Heart left ventricle (tissue), 16 donors: ENCODE measurements around the gene GIMAP1. TPM values are rescaled to one million over a fixed set of nuclear protein-coding genes. Genes with fewer than 3 reads are reported as not detected.

Source experiments
- ATAC-seq, 4 donors: fragments of 200-7000 bp; cut with Tn5 transposase; one replicate each; pipeline ENCODE4 v1.9.1; 2020 to 2022; ENCODE audit warnings: moderate library complexity in 4 of 4, mild to moderate bottlenecking in 3 of 4, moderate number of reproducible peaks in 1 of 4
- DNase-seq, 5 donors: peaks; one replicate each; pipeline ENCODE4 v3.0.0-alpha.2; 2020
- H3K27ac ChIP-seq, 12 donors: fragments of 200-600 bp; sonication (generic) in 4 of 12; one replicate each; pipeline versions ENCODE4 v1.5.0 to v1.8.0; 2016 to 2022; ENCODE audit warnings: mild to moderate bottlenecking in 2 of 12
- H3K27me3 ChIP-seq, 9 donors: fragments of 200-600 bp; sonication (generic) in 2 of 9; one replicate each; pipeline versions ENCODE4 v1.5.1 to v1.8.0; 2016 to 2022; ENCODE audit warnings: mild to moderate bottlenecking in 3 of 9
- H3K36me3 ChIP-seq, 9 donors: fragments of 200-600 bp; sonication (generic) in 2 of 9; one replicate each; pipeline versions ENCODE4 v1.5.0 to v1.8.0; 2018 to 2022; ENCODE audit warnings: mild to moderate bottlenecking in 2 of 9
- H3K4me1 ChIP-seq, 12 donors: fragments of 200-600 bp; sonication (generic) in 4 of 12; one replicate each; pipeline versions ENCODE4 v1.5.0 to v1.8.0; 2016 to 2022; ENCODE audit warnings: mild to moderate bottlenecking in 3 of 12
- H3K4me3 ChIP-seq, 12 donors: fragments of 200-600 bp; sonication (generic) in 4 of 12; one replicate each; pipeline versions ENCODE4 v1.5.0 to v1.8.0; 2017 to 2022; ENCODE audit warnings: mild to moderate bottlenecking in 9 of 12, moderate library complexity in 4 of 12
- H3K9me3 ChIP-seq, 12 donors: fragments of 200-600 bp; sonication (generic) in 4 of 12; one replicate each; pipeline versions ENCODE4 v1.5.0 to v1.8.0; 2016 to 2022; ENCODE audit warnings: mild to moderate bottlenecking in 1 of 12
- POLR2A ChIP-seq, 2 donors: fragments of 450-650 bp; IDR thresholded peaks; one replicate each; pipeline ENCODE4 v1.6.1; 2017; ENCODE audit warnings: antibody characterized with exemption in 2 of 2, mild to moderate bottlenecking in 2 of 2, moderate library complexity in 2 of 2
- WGBS, 4 donors: extraction: QIAGEN DNeasy Blood & Tissue Kit in 2 of 4; methylation state at CpG; one replicate each; pipeline versions ENCODE4 v1.1.5 to v1.1.7; 2013 to 2018; 5-methylcytosine and 5-hydroxymethylcytosine counted together
- intact Hi-C, 10 donors: fragments of 100-400 bp; cut with DNase I; formaldehyde crosslinking; loops; one replicate each; pipeline versions ENCODE4 v1.11.1 to v1.14.2; 2022
- polyA plus RNA-seq, 2 donors: library from polyadenylated mRNA; stranded (reverse); fragments of 200-250 nt; gene quantifications; one replicate each; pipeline ENCODE4 v1.2.3, GENCODE V29; 2013
- total RNA-seq, 9 donors: library from RNA; depleted of rRNA in 2 of 9; stranded (reverse); fragments of >200 nt in 2 of 9; fragmentation: NEBNext Ultra II Directional in 3 of 9; extraction: Animal tissue kit (Norgen Biotek cat#: 25700) in 3 of 9; gene quantifications; one replicate each; pipeline versions ENCODE4 v1.1.0 to v1.2.4, GENCODE V29; 2016 to 2023
- TF ChIP-seq, protein P1 (sequence below), 12 donors: fragments of 200-600 bp; sonication (generic) in 4 of 12; IDR thresholded peaks; one replicate each; pipeline versions ENCODE4 v1.5.0 to v1.8.0; 2018 to 2022; ENCODE audit warnings: antibody characterized with exemption in 12 of 12, mild to moderate bottlenecking in 5 of 12
- donor health status: ischemic (EF 13 %, LVEDD 7.1; RV severe dilation, severe dysfunction).
- donor health status: healthy with polysubstance abuse.
- donor health status: DM: no; HTN: yes; CAD: no.
- donor health status: DM: no; HTN: no; CAD: no.
- donor health status: ischemic (EF 25% LVEDD 6.9; RV normal size, moderate dysfunction).
- donor health status: ischemic (EF 25% LVEDD 5.7; RV mildly dilated, moderate dysfunction).
- donor health status: healthy.
- donor health status: DM: yes; HTN: yes; CAD: no.
- donor health status: ischemic (EF 35%, LVEDD 5.7; RV mildly dilated, moderate dysfunction).
- donor health status: nonischemic (EF 11% LVEDD 7.7; RV severe dilation, severe dysfunction).
- donor health status: DM: yes; HTN: yes; CAD: no.
- donor health status: PGD.
- donor health status: ischemic (EF 29% LVEDD 5.4; RV normal size, mild dysfunction).
- donor health status: nonischemic (EF 23%, LVEDD 6.1; RV moderate dilation, normal function).

The GIMAP1 gene
- total and polyA plus RNA-seq, 11 donors = 3.4 to 9.7 (median 6.7) TPM

GRCh38 chr7:150722431-150722931, 6.1 kb downstream of the GIMAP1 start:
- Histone ChIP-seq H3K4me1 (peaks cover 0 to 54% (median 7%) of the 10 kb centered on the region in 12 donors), H3K27me3 (no peaks in the 10 kb centered on the region), H3K27ac (peak overlapping the region; percentile 36 to 92 (median 76)), H3K9me3 (peaks cover 0 to 14% (median 2%) of the 10 kb centered on the region in 12 donors), H3K36me3 (peaks cover 0 to 55% (median 13%) of the 10 kb centered on the region in 9 donors), H3K4me3 (peak overlapping the region in 10 of 12 donors; percentile 5 to 43 (median 24))
- TF ChIP-seq, protein P1, sequence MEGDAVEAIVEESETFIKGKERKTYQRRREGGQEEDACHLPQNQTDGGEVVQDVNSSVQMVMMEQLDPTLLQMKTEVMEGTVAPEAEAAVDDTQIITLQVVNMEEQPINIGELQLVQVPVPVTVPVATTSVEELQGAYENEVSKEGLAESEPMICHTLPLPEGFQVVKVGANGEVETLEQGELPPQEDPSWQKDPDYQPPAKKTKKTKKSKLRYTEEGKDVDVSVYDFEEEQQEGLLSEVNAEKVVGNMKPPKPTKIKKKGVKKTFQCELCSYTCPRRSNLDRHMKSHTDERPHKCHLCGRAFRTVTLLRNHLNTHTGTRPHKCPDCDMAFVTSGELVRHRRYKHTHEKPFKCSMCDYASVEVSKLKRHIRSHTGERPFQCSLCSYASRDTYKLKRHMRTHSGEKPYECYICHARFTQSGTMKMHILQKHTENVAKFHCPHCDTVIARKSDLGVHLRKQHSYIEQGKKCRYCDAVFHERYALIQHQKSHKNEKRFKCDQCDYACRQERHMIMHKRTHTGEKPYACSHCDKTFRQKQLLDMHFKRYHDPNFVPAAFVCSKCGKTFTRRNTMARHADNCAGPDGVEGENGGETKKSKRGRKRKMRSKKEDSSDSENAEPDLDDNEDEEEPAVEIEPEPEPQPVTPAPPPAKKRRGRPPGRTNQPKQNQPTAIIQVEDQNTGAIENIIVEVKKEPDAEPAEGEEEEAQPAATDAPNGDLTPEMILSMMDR (IDR thresholded peaks at IDR 0.05) = no peak
- TF ChIP-seq POLR2A (IDR thresholded peaks at IDR 0.05) = no peak
- DNase-seq (no peak), ATAC-seq (peak in 2 of 4 donors; percentile 10 to 35)
- WGBS, 4 donors = 55 to 63% (median 61%) methylated on average over 12 of the region's 12 CpGs
- intact Hi-C loops = loop anchor here in 1 of 10 donors (10.0 kb wide), 1 partner anchor 248 kb away; no protein-coding TSS in a partner anchor

DNA sequence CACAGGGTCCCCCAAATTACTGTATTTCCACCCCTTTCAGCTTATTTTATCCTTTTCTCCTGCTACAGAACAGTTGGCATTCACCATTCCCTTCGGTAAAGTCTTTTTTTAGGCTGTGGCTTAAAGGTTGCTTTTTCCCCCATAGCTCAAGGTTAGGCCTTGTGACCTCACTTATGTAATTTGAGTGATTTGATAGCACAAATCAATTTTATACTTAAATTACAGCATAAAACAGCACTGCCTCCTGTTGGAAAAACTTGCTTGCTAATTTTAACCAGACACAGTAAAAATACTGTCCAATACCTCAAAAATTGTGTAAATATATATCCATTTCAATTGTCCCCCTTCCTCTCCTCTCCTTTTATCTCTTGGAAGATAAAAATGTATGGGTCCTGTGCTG, 7.1 kb downstream of the GIMAP1 start:
- peak overlapping the region in 1 of 12 donors; percentile 19 for H3K4me3 ChIP-seq
- 62 to 83% (median 71%) methylated on average over 1 of the region's 1 CpG for WGBS, 4 donors

GRCh38 chr7:150727381-150727780, 11.0 kb downstream of the GIMAP1 start:
- 45 to 55% (median 48%) methylated on average over 3 of the region's 3 CpGs for WGBS, 4 donors
- peaks cover 0 to 15% (median 2%) of the 10 kb centered on the region in 12 donors for H3K4me1 ChIP-seq
- H3K4me3 ChIP-seq = no peak overlapping the region
- intact Hi-C loops = loop anchor here in 1 of 10 donors (10.0 kb wide), 1 partner anchor 253 kb away; no protein-coding TSS in a partner anchor
- H3K9me3 ChIP-seq = peaks cover 0 to 27% (median 5%) of the 10 kb centered on the region in 12 donors
- ATAC-seq = peak in 1 of 4 donors; percentile 18
- H3K36me3 ChIP-seq = peaks cover 0 to 14% (median 0%) of the 10 kb centered on the region in 9 donors
- DNase-seq = no peak
- no peak overlapping the region for H3K27ac ChIP-seq
- H3K27me3 ChIP-seq = no peaks in the 10 kb centered on the region
- TF ChIP-seq, protein P1 (IDR thresholded peaks at IDR 0.05) = no peak
- no peak for TF ChIP-seq POLR2A (IDR thresholded peaks at IDR 0.05)

More for the DNA sequence above, 7.1 kb downstream of the GIMAP1 start:
- DNase-seq (no peak), ATAC-seq (no peak)
- H3K36me3 ChIP-seq = peaks cover 0 to 53% (median 13%) of the 10 kb centered on the region in 9 donors
- TF ChIP-seq POLR2A (IDR thresholded peaks at IDR 0.05) = no peak
- TF ChIP-seq, protein P1 (IDR thresholded peaks at IDR 0.05) = no peak
- peaks cover 0 to 51% (median 7%) of the 10 kb centered on the region in 12 donors for H3K4me1 ChIP-seq
- peak overlapping the region in 4 of 12 donors; percentile 4 to 92 (median 88) for H3K27ac ChIP-seq
- intact Hi-C loops = loop anchor here in 1 of 10 donors (10.0 kb wide), 1 partner anchor 249 kb away; no protein-coding TSS in a partner anchor
- peaks cover 0 to 22% (median 4%) of the 10 kb centered on the region in 12 donors for H3K9me3 ChIP-seq
- H3K27me3 ChIP-seq = no peaks in the 10 kb centered on the region

- intact Hi-C loops = loop anchor here in 1 of 10 donors (10.0 kb wide), 1 partner anchor 253 kb away; no protein-coding TSS in a partner anchor
- no peak overlapping the region for H3K27ac ChIP-seq
- peaks cover 0 to 12% (median 0%) of the 10 kb centered on the region in 9 donors for H3K36me3 ChIP-seq
- DNase-seq = no peak
- no peaks in the 10 kb centered on the region for H3K27me3 ChIP-seq
- H3K4me3 ChIP-seq = no peak overlapping the region
- peaks cover 0 to 27% (median 5%) of the 10 kb centered on the region in 12 donors for H3K9me3 ChIP-seq
- TF ChIP-seq, protein P1 (IDR thresholded peaks at IDR 0.05) = no peak
- ATAC-seq = no peak
- H3K4me1 ChIP-seq = peaks cover 0 to 13% (median 0%) of the 10 kb centered on the region in 12 donors
Measured at GRCh38 chr7:150728011-150728410, 11.6 kb downstream of the GIMAP1 start.
